Measurements from ENCODE around the gene ASB18. TPM values are rescaled to one million over a fixed set of nuclear protein-coding genes. Genes with fewer than 3 reads are reported as not detected.

The ASB18 gene
- total RNA-seq, 1 experiment from 2014 or later = 0.46 TPM

DNA sequence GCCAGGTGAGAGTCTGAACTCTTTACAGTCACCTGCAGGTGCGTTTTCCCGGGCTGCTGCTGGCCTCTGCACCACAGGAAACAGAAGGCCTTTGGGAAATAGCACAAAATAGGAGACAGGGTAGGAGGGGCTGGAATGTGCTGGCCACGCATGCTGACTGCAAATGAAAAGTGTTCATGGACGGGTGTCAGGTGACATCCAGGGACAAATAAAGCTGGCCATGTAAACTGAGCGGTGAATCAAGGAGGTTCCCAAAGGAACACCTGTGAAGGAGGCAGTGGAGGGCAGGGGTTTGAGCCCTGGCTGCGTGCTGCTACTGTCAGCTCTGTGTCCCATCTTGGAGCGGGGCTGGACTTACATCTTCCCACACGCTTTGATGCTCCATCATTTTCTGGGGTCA is 53.7 kb downstream of the ASB18 start:
- Histone ChIP-seq H2AFZ (no peak overlapping the region), H3K36me3 (ENCODE audit: low read depth) (no peaks in the 10 kb centered on the region), H3K79me2 (ENCODE audit: low read depth) (no peaks in the 10 kb centered on the region), H3K4me3 (no peak overlapping the region), H3K27me3 (ENCODE audit: insufficient read depth, low read depth) (no peaks in the 10 kb centered on the region), H3K4me2 (no peak overlapping the region), H3K9me3 (ENCODE audit: insufficient read depth, low read depth) (no peaks in the 10 kb centered on the region; the same call in 1 of the 2 replicates), H3K27ac (no peak overlapping the region), H4K20me1 (ENCODE audit: insufficient read depth) (no peaks in the 10 kb centered on the region), H3K9me2 (ENCODE audit: insufficient read depth) (no peaks in the 10 kb centered on the region), H3F3A (ENCODE audit: insufficient read depth, low read depth) (no peaks in the 10 kb centered on the region), H3K4me1 (replicated peaks; ENCODE audit: insufficient read depth) (no peaks in the 10 kb centered on the region)
- peak in 1 of 2 experiments; percentile 29 for DNase-seq
- intact Hi-C loops (cut with micrococcal nuclease; ENCODE audit: unreplicated experiment) = no loop called here
- BruUV-seq (replicated peaks) = no TSS peak
- POLR2A ChIA-PET (ENCODE audit: unreplicated experiment) = no interaction called here
- CTCF ChIA-PET = no interaction called here
- no peak for TF ChIP-seq CTCF (conservative IDR thresholded peaks at IDR 0.05)
- TF ChIP-seq EZH2 (IDR thresholded peaks at IDR 0.05; ENCODE audit: low read depth) = no peak

DNA sequence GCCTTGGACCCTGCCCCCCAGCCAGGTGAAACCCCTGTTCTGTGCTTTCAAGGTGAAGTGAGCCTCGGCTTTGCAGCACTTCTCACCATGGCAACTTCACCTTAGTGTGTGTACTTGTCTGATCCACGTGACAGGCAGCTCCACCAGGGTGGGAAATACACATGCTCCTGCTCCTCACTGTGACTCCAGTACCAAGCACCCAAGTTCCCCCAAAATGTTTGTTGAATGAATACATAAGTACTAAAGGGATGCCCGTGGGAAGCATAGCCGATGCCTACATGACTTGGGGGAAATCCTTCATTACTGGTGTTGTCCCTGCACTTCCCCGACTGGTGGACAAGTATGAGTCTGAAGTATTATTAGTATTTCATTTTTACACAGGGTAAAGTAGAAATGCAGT is 54.2 kb downstream of the ASB18 start:
- Histone ChIP-seq H3K9me2 (ENCODE audit: insufficient read depth) (no peaks in the 10 kb centered on the region), H3K79me2 (ENCODE audit: low read depth) (no peaks in the 10 kb centered on the region), H4K20me1 (ENCODE audit: insufficient read depth) (no peaks in the 10 kb centered on the region), H3K36me3 (ENCODE audit: low read depth) (no peaks in the 10 kb centered on the region), H3K27ac (no peak overlapping the region), H2AFZ (no peak overlapping the region), H3K4me1 (replicated peaks; ENCODE audit: insufficient read depth) (no peaks in the 10 kb centered on the region), H3K9me3 (ENCODE audit: insufficient read depth, low read depth) (no peaks in the 10 kb centered on the region; the same call in 1 of the 2 replicates), H3K27me3 (ENCODE audit: insufficient read depth, low read depth) (no peaks in the 10 kb centered on the region), H3K4me3 (no peak overlapping the region), H3K4me2 (no peak overlapping the region), H3F3A (ENCODE audit: insufficient read depth, low read depth) (no peaks in the 10 kb centered on the region)
- intact Hi-C loops (cut with micrococcal nuclease; ENCODE audit: unreplicated experiment) = no loop called here
- POLR2A ChIA-PET (ENCODE audit: unreplicated experiment) = no interaction called here
- TF ChIP-seq EZH2 (IDR thresholded peaks at IDR 0.05; ENCODE audit: low read depth) (no peak), CTCF (conservative IDR thresholded peaks at IDR 0.05) (no peak)
- CTCF ChIA-PET = no interaction called here
- DNase-seq = no peak
- no TSS peak for BruUV-seq (replicated peaks)

GRCh38 chr2:236209535-236209934 is 54.7 kb downstream of the ASB18 start:
- intact Hi-C loops (cut with micrococcal nuclease; ENCODE audit: unreplicated experiment) = no loop called here

More at GRCh38 chr2:236209535-236209934, 54.7 kb downstream of the ASB18 start:
- no peak overlapping the region for H3K4me3 ChIP-seq
- H3K4me2 ChIP-seq = no peak overlapping the region
- no peaks in the 10 kb centered on the region for H4K20me1 ChIP-seq (ENCODE audit: insufficient read depth)
- TF ChIP-seq EZH2 (IDR thresholded peaks at IDR 0.05; ENCODE audit: low read depth) (no peak), CTCF (conservative IDR thresholded peaks at IDR 0.05) (no peak)
- DNase-seq = peak in 1 of 2 experiments; percentile 33
- no peaks in the 10 kb centered on the region for H3K4me1 ChIP-seq (replicated peaks; ENCODE audit: insufficient read depth)
- BruUV-seq (replicated peaks) = no TSS peak
- no peaks in the 10 kb centered on the region for H3K79me2 ChIP-seq (ENCODE audit: low read depth)
- no peaks in the 10 kb centered on the region for H3F3A ChIP-seq (ENCODE audit: insufficient read depth, low read depth)
- H3K27ac ChIP-seq = no peak overlapping the region
- ChIA-PET CTCF (interaction anchor here (0.6 kb wide), 1 partner anchor 907 kb away, joined by 3 read pairs; no protein-coding TSS in a partner anchor), POLR2A (ENCODE audit: unreplicated experiment) (interaction anchor here (0.6 kb wide), 1 partner anchor 14 kb away, joined by 14 read pairs; no protein-coding TSS in a partner anchor)
- H2AFZ ChIP-seq = no peak overlapping the region
- no peaks in the 10 kb centered on the region for H3K27me3 ChIP-seq (ENCODE audit: insufficient read depth, low read depth)
- no peaks in the 10 kb centered on the region; the same call in 1 of the 2 replicates for H3K9me3 ChIP-seq (ENCODE audit: insufficient read depth, low read depth)
- H3K9me2 ChIP-seq (ENCODE audit: insufficient read depth) = no peaks in the 10 kb centered on the region
- no peaks in the 10 kb centered on the region for H3K36me3 ChIP-seq (ENCODE audit: low read depth)
